Measurements from ENCODE around the gene C12orf42. TPM values are rescaled to one million over a fixed set of nuclear protein-coding genes. Genes with fewer than 3 reads are reported as not detected.

C12orf42 gene
- total RNA-seq, 1 experiment from 2014 or later, result not detected

Other genes with a start within 250 kb of the C12orf42 start
- not detected in 2 replicates for gene STAB2, start 91.3 kb upstream of the C12orf42 start, total RNA-seq (2014; rRNA removed; shearing (Covaris generic); ENCODE audit: low replicate concordance)

Data from Caki2 (cell line).